ENCODE results near the gene RHBDD1. TPM values are rescaled to one million over a fixed set of nuclear protein-coding genes. Genes with fewer than 3 reads are reported as not detected.

Gene RHBDD1
- polyA plus RNA-seq, 2 of the 4 experiments (the other 2 are of a cell fraction) = 8.3 to 46.9 TPM

GRCh38 chr2:226903179-226903578 is 67.3 kb downstream of the RHBDD1 start:
- peak overlapping the region in 1 of 2 experiments; percentile 63; a peak in 3 of 6 replicates for H3K27ac ChIP-seq
- no peak overlapping the region for H3K4me3 ChIP-seq
- H3K4me1 ChIP-seq = peaks cover 14% of the 10 kb centered on the region; the same call in 1 of the 3 replicates
- ChIA-PET POLR2A (no interaction called here), CTCF (interaction anchor here (1.4 kb wide), 1 partner anchor 12 kb away, joined by 3 read pairs; no protein-coding TSS in a partner anchor)
- H3K9me3 ChIP-seq = no peaks in the 10 kb centered on the region
- no peak for TF ChIP-seq HDAC2 (IDR thresholded peaks at IDR 0.05)
- TF ChIP-seq ESRRA (IDR thresholded peaks at IDR 0.05; ENCODE audit: borderline replicate concordance, low read length) = no peak
- no peak for TF ChIP-seq HMGXB4 (CRISPR knock-in tag; IDR thresholded peaks at IDR 0.05; ENCODE audit: borderline replicate concordance)
- TF ChIP-seq FOSL2 (IDR thresholded peaks at IDR 0.05) = no peak
- TF ChIP-seq FOSL2 (CRISPR knock-in tag; IDR thresholded peaks at IDR 0.05) = peak; percentile 30; the same call in 1 of the 2 replicates
- no peak for TF ChIP-seq TFCP2L1 (CRISPR knock-in tag; IDR thresholded peaks at IDR 0.05)
- no peak for TF ChIP-seq NR3C1 (IDR thresholded peaks at IDR 0.05)
- ATAC-seq (peak; percentile 84 to 87), DNase-seq (ENCODE audit: low read depth in 1 of 2, low spot score in 1 of 2) (peak; percentile 13 to 18), FAIRE-seq (no peak)
- 35% methylated on average over 4 of the region's 4 CpGs for WGBS (ENCODE audit: missing lambda C conversion rate)
- peak overlapping the region; percentile 45 for H3K4me2 ChIP-seq

GRCh38 chr2:226904592-226904991 is 68.7 kb downstream of the RHBDD1 start:
- no peak for FAIRE-seq

DNA sequence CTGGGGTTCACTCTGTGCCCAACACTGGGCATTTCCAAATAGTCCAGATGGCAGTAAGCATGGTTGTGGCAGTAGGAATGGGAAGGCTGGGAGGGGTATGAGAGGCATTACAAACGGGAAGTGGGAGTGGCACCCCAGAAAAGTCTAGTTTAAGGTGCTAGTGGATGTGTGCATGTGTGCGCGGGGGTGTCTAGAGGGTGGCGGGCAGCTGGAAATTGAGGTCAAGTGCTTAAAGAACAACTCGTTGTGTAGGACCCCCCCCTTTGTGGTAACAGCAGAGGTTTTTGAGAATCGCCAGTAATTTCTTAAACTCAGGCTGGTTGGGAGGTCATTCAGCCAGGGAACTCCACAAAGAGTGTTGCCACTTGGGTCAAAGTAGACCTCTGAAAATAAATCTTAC is 69.9 kb downstream of the RHBDD1 start:
- ChIA-PET POLR2A (no interaction called here), CTCF (no interaction called here)
- ATAC-seq (no peak; a peak in 1 of 6 replicates), DNase-seq (ENCODE audit: low read depth in 1 of 2, low spot score in 1 of 2) (no peak), FAIRE-seq (no peak)
- 72% methylated on average over 6 of the region's 6 CpGs for WGBS (ENCODE audit: missing lambda C conversion rate)
- H3K4me3 ChIP-seq = no peak overlapping the region
- H3K4me1 ChIP-seq = peaks cover 14% of the 10 kb centered on the region; the same call in 1 of the 3 replicates
- H3K27ac ChIP-seq = no peak overlapping the region
- H3K4me2 ChIP-seq = no peak overlapping the region
- H3K9me3 ChIP-seq = no peaks in the 10 kb centered on the region
- TF ChIP-seq HOXB13 (CRISPR knock-in tag; IDR thresholded peaks at IDR 0.05; ENCODE audit: low read depth) (no peak), KDM1A (IDR thresholded peaks at IDR 0.05; ENCODE audit: low read depth) (no peak), SMC3 (IDR thresholded peaks at IDR 0.05) (no peak), FOXS1 (CRISPR knock-in tag; IDR thresholded peaks at IDR 0.05) (no peak), PHF8 (IDR thresholded peaks at IDR 0.05; ENCODE audit: borderline replicate concordance, low read depth) (no peak), KDM5A (IDR thresholded peaks at IDR 0.05) (no peak), CTCF (IDR thresholded peaks at IDR 0.05) (no peak), FOSB (CRISPR knock-in tag; IDR thresholded peaks at IDR 0.05) (no peak), RNF2 (IDR thresholded peaks at IDR 0.05; ENCODE audit: borderline replicate concordance, low read depth) (no peak), CBX8 (IDR thresholded peaks at IDR 0.05) (no peak), EP300 (IDR thresholded peaks at IDR 0.05) (no peak), ZC3H11A (IDR thresholded peaks at IDR 0.05) (no peak), FOSL2 (IDR thresholded peaks at IDR 0.05) (no peak), FOSL2 (CRISPR knock-in tag; IDR thresholded peaks at IDR 0.05) (no peak)

More at GRCh38 chr2:226904592-226904991, 68.7 kb downstream of the RHBDD1 start:
- no peaks in the 10 kb centered on the region for H3K9me3 ChIP-seq
- no peak overlapping the region for H3K4me3 ChIP-seq
- H3K4me2 ChIP-seq = no peak overlapping the region
- ChIA-PET CTCF (no interaction called here), POLR2A (no interaction called here)
- peaks cover 14% of the 10 kb centered on the region; the same call in 1 of the 3 replicates for H3K4me1 ChIP-seq
- ATAC-seq = no peak
- 94% methylated on average over 6 of the region's 6 CpGs for WGBS (ENCODE audit: missing lambda C conversion rate)
- TF ChIP-seq HMGXB4 (CRISPR knock-in tag; IDR thresholded peaks at IDR 0.05; ENCODE audit: borderline replicate concordance) (no peak), RAD21 (conservative IDR thresholded peaks at IDR 0.05 in 1 of 2, IDR thresholded peaks at IDR 0.05 in 1 of 2) (no peak), ZC3H11A (IDR thresholded peaks at IDR 0.05) (no peak), RFX5 (IDR thresholded peaks at IDR 0.05) (no peak), CBX2 (IDR thresholded peaks at IDR 0.05; ENCODE audit: borderline replicate concordance, low read depth) (no peak), JUN (IDR thresholded peaks at IDR 0.05) (no peak), ESRRA (IDR thresholded peaks at IDR 0.05; ENCODE audit: borderline replicate concordance, low read length) (no peak), KDM1A (IDR thresholded peaks at IDR 0.05; ENCODE audit: low read depth) (no peak), CBX8 (IDR thresholded peaks at IDR 0.05) (no peak), RARB (CRISPR knock-in tag; IDR thresholded peaks at IDR 0.05) (no peak), FOXS1 (CRISPR knock-in tag; IDR thresholded peaks at IDR 0.05) (no peak)
- TF ChIP-seq, protein P1, sequence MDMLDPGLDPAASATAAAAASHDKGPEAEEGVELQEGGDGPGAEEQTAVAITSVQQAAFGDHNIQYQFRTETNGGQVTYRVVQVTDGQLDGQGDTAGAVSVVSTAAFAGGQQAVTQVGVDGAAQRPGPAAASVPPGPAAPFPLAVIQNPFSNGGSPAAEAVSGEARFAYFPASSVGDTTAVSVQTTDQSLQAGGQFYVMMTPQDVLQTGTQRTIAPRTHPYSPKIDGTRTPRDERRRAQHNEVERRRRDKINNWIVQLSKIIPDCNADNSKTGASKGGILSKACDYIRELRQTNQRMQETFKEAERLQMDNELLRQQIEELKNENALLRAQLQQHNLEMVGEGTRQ (IDR thresholded peaks at IDR 0.05) = no peak
- DNase-seq (ENCODE audit: low read depth in 1 of 2, low spot score in 1 of 2) = no peak
- no peak overlapping the region for H3K27ac ChIP-seq
